ENCODE results near the gene ETV3L.

ETV3L gene

DNA sequence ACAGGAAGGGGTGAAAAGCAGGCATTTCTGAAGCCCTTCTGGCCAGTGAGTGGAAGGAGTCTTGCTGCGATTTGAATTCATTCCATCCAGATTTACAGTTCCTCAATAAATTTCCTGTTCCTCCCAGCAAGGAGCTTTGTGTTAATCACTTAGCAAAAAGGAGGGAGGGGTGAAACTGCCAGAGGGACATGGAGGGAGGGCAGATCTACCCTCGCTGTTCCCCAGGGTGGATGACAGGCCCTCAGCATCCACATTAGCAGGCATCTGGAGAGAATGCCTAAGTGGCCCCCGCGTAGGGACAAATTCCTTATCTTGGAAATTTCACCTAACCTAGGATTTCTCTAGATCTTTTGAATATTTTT is 37.4 kb upstream of the ETV3L start:
- no peak for DNase-seq (ENCODE audit: low read depth)
- TF ChIP-seq, protein P1, sequence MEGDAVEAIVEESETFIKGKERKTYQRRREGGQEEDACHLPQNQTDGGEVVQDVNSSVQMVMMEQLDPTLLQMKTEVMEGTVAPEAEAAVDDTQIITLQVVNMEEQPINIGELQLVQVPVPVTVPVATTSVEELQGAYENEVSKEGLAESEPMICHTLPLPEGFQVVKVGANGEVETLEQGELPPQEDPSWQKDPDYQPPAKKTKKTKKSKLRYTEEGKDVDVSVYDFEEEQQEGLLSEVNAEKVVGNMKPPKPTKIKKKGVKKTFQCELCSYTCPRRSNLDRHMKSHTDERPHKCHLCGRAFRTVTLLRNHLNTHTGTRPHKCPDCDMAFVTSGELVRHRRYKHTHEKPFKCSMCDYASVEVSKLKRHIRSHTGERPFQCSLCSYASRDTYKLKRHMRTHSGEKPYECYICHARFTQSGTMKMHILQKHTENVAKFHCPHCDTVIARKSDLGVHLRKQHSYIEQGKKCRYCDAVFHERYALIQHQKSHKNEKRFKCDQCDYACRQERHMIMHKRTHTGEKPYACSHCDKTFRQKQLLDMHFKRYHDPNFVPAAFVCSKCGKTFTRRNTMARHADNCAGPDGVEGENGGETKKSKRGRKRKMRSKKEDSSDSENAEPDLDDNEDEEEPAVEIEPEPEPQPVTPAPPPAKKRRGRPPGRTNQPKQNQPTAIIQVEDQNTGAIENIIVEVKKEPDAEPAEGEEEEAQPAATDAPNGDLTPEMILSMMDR (conservative IDR thresholded peaks at IDR 0.05; ENCODE audit: low read depth, low read length) = no peak
- H3K4me3 ChIP-seq (ENCODE audit: low read length) = peak overlapping the region; percentile 96

GRCh38 chr1:157136133-157136532 is 36.5 kb upstream of the ETV3L start:
- TF ChIP-seq, protein P1 (conservative IDR thresholded peaks at IDR 0.05; ENCODE audit: low read depth, low read length) = peak; percentile 2
- DNase-seq (ENCODE audit: low read depth) = no peak
- H3K4me3 ChIP-seq (ENCODE audit: low read length) = no peak overlapping the region

DNA sequence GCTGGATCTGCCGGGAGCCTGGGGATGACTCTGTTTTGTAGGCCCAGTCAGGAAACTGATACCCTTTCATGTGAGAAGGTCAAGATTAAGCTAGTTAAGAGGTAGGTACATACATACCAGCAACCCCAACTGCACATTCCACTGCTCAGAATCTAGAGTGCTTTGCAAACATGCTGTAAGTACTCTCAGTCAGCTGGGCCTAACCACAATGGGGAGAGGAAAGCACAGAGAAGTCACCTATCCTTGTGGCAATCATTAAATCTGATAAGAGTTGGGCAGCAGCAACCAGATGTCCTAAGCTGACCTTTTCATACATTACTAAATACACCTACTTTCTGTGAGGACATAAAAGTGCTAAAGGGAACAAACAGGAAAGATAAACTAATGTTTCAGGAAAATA is 36.0 kb upstream of the ETV3L start:
- DNase-seq (ENCODE audit: low read depth) = no peak
- H3K4me3 ChIP-seq (ENCODE audit: low read length) = no peak overlapping the region
- TF ChIP-seq, protein P1 (conservative IDR thresholded peaks at IDR 0.05; ENCODE audit: low read depth, low read length) = no peak

DNA sequence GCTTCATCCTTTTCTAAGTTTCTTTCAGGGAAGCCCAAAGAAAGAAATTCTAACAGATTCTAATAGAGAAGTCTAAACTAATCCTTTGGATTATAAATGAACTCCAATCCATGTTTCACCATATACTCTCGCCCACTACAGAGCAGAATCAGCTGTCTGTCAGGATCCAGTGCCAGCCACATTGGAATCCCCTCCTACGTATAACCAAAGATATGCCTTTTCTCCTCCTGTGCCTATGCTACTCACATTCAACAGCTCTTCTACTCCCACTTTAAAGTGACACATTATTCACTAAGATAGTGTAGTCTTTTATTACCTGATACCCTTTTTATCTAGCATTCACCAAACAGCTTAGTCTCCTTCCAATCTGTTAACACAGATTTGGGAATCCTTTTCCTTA is 35.5 kb upstream of the ETV3L start:
- TF ChIP-seq, protein P1 (conservative IDR thresholded peaks at IDR 0.05; ENCODE audit: low read depth, low read length) = no peak
- no peak for DNase-seq (ENCODE audit: low read depth)
- H3K4me3 ChIP-seq (ENCODE audit: low read length) = no peak overlapping the region

DNA sequence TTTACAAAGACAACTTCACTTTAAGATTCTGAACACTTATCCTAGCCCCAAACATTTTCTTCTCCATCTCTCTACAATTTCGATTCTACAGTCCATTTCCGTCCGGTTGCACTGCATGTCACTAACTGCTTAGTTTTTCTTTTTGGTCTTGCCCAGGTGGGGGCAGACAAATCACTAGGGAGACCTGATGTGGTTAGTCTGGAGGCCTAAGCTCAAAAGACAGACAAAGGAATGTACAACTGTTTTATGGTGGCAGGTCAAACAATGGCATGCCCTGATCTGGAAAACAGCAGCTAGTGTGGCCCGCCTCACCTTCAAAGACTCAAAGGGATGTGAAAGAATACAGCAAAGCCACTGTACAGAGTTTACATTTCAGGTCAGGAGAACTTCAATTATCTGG is 34.8 kb upstream of the ETV3L start:
- DNase-seq (ENCODE audit: low read depth) = no peak
- TF ChIP-seq, protein P1 (conservative IDR thresholded peaks at IDR 0.05; ENCODE audit: low read depth, low read length) = no peak
- no peak overlapping the region for H3K4me3 ChIP-seq (ENCODE audit: low read length)

DNA sequence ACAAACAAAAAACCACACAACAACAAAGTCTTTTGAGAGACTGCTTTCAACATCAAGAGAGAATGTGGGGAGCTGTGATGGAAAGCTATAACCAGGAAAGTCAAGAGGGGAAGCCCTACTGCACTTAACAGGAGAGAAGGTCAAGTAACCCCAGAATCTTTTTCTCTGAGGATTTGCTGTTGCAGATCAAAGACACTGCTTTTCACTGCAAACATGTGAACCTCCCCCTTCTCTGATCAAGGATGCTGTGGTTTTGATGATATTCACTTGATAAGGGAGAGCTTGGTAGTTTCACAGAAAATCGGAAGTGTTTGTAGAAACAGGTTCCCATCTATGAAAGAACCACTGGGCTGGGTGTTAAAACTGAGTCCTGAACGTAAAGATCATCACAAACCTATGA is 33.8 kb upstream of the ETV3L start:
- TF ChIP-seq, protein P1 (conservative IDR thresholded peaks at IDR 0.05; ENCODE audit: low read depth, low read length) = no peak
- no peak for DNase-seq (ENCODE audit: low read depth)
- no peak overlapping the region for H3K4me3 ChIP-seq (ENCODE audit: low read length)

DNA sequence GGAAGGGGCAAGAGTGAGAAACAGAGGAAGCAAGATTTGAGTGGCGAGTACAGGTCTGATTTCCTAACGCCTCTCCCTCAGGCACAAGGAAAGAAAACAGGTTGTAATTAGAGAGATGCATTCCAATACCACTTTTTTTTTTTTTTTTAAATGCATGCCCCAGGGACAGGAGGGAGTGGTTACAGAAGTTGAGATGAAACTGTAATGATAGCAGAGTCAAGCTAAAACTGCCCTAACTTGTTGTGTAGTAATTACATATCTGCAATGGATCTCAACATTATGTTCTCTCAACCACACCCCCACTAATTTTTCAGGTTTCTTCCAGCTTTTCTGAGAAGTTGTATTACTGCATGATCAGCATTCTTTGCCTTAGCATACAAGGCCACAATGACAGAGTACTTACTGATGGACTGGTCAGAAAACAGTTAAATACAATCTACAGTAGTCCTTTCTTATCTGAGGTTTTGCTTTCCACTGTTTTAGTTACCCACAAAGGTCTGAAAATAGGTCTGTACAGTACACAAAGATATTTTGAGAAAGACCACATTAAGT is 33.1 kb upstream of the ETV3L start:
- no peak for DNase-seq (ENCODE audit: low read depth)
- TF ChIP-seq, protein P1 (conservative IDR thresholded peaks at IDR 0.05; ENCODE audit: low read depth, low read length) = no peak
- no peak overlapping the region for H3K4me3 ChIP-seq (ENCODE audit: low read length)
